Measurements from ENCODE around the gene SKAP1.

The SKAP1 gene

GRCh38 chr17:48239603-48239995, 190.4 kb downstream of the SKAP1 start:
- DNase-seq, result no peak
- no peaks in the 10 kb centered on the region for H3K9me3 ChIP-seq
- no peak for TF ChIP-seq CTCF (IDR thresholded peaks at IDR 0.05; ENCODE audit: low read depth, low read length)
- H3K36me3 ChIP-seq, result no peaks in the 10 kb centered on the region
- peaks cover 60% of the 10 kb centered on the region for H3K27me3 ChIP-seq
- H3K4me3 ChIP-seq (ENCODE audit: low read depth, low read length), result no peak overlapping the region
- H3K4me1 ChIP-seq, result peaks cover 4% of the 10 kb centered on the region

GRCh38 chr17:48238933-48239602, 190.9 kb downstream of the SKAP1 start:
- no peak for TF ChIP-seq CTCF (IDR thresholded peaks at IDR 0.05; ENCODE audit: low read depth, low read length)
- peaks cover 4% of the 10 kb centered on the region for H3K4me1 ChIP-seq

GRCh38 chr17:48237456-48237855, 192.6 kb downstream of the SKAP1 start:
- Histone ChIP-seq H3K27me3 (peaks cover 48% of the 10 kb centered on the region), H3K36me3 (no peaks in the 10 kb centered on the region), H3K4me3 (ENCODE audit: low read depth, low read length) (no peak overlapping the region), H3K9me3 (no peaks in the 10 kb centered on the region), H3K4me1 (peaks cover 4% of the 10 kb centered on the region)
- no peak for DNase-seq
- TF ChIP-seq CTCF (IDR thresholded peaks at IDR 0.05; ENCODE audit: low read depth, low read length), result no peak

More at GRCh38 chr17:48238933-48239602, 190.9 kb downstream of the SKAP1 start:
- Histone ChIP-seq H3K9me3 (no peaks in the 10 kb centered on the region), H3K4me3 (ENCODE audit: low read depth, low read length) (no peak overlapping the region), H3K27me3 (peaks cover 55% of the 10 kb centered on the region), H3K36me3 (no peaks in the 10 kb centered on the region)
- DNase-seq, result no peak

GRCh38 chr17:48236681-48237134, 193.3 kb downstream of the SKAP1 start:
- H3K36me3 ChIP-seq, result no peaks in the 10 kb centered on the region
- peaks cover 4% of the 10 kb centered on the region for H3K4me1 ChIP-seq
- no peaks in the 10 kb centered on the region for H3K9me3 ChIP-seq
- no peak for DNase-seq
- no peak for TF ChIP-seq CTCF (IDR thresholded peaks at IDR 0.05; ENCODE audit: low read depth, low read length)
- no peak overlapping the region for H3K4me3 ChIP-seq (ENCODE audit: low read depth, low read length)
- H3K27me3 ChIP-seq, result peaks cover 48% of the 10 kb centered on the region

GRCh38 chr17:48234922-48235321, 195.1 kb downstream of the SKAP1 start:
- DNase-seq, result no peak
- H3K9me3 ChIP-seq, result no peaks in the 10 kb centered on the region

More at GRCh38 chr17:48234922-48235321, 195.1 kb downstream of the SKAP1 start:
- H3K36me3 ChIP-seq, result no peaks in the 10 kb centered on the region
- no peak for TF ChIP-seq CTCF (IDR thresholded peaks at IDR 0.05; ENCODE audit: low read depth, low read length)
- no peak overlapping the region for H3K4me3 ChIP-seq (ENCODE audit: low read depth, low read length)
- H3K27me3 ChIP-seq, result peaks cover 66% of the 10 kb centered on the region
- no peaks in the 10 kb centered on the region for H3K4me1 ChIP-seq

All from BE2C (cell line).